ENCODE results near the gene NCAN. TPM values are rescaled to one million over a fixed set of nuclear protein-coding genes. Genes with fewer than 3 reads are reported as not detected.

Gene NCAN
- total RNA-seq, 1 experiment from 2014 or later = 0.15 TPM

- H3K36me3 ChIP-seq (ENCODE audit: control insufficient read depth, insufficient read depth, low read length) = no peaks in the 10 kb centered on the region
- in situ Hi-C loops (cut with HindIII; ENCODE audit: low pct_unique_long_range_greater_than_20kb, low sequenced_read_pairs) (no loop called here), intact Hi-C loops (cut with micrococcal nuclease; ENCODE audit: unreplicated experiment) (no loop called here)
- no peaks in the 10 kb centered on the region for H3K27me3 ChIP-seq (ENCODE audit: control insufficient read depth, insufficient read depth, low read length)
- no TSS peak for BruUV-seq (replicated peaks)
- no peak for DNase-seq (ENCODE audit: low read depth, low spot score)
- H3K27ac ChIP-seq (ENCODE audit: low read length) = no peak overlapping the region
- ChIA-PET POLR2A (no interaction called here), CTCF (no interaction called here)
- no peak for ATAC-seq
- peaks cover 4% of the 10 kb centered on the region; the same call in 1 of the 2 replicates for H3K9me3 ChIP-seq (ENCODE audit: control insufficient read depth, insufficient read depth, low read depth, low read length)
- H3K4me3 ChIP-seq (ENCODE audit: low read depth in 2 of 2, low read length in 2 of 2) = no peak overlapping the region
- peaks cover 4% of the 10 kb centered on the region; the same call in 1 of the 2 replicates for H3K4me1 ChIP-seq (ENCODE audit: control insufficient read depth, insufficient read depth, low read length)
- TF ChIP-seq SIN3A (IDR thresholded peaks at IDR 0.05; ENCODE audit: borderline replicate concordance, insufficient read depth, low read depth, low read length) (no peak), TCF7L2 (IDR thresholded peaks at IDR 0.05; ENCODE audit: low read depth, low read length) (no peak), POLR2AphosphoS5 (IDR thresholded peaks at IDR 0.05; ENCODE audit: low read depth, low read length) (no peak), REST (IDR thresholded peaks at IDR 0.05; ENCODE audit: insufficient read depth in 1 of 2, low read depth in 2 of 2, low read length in 1 of 2) (no peak), CTCF (IDR thresholded peaks at IDR 0.05) (no peak)
Measured at GRCh38 chr19:19229701-19230100, 17.9 kb downstream of the NCAN start.

GRCh38 chr19:19230999-19231398, 19.2 kb downstream of the NCAN start:
- Histone ChIP-seq H3K27me3 (ENCODE audit: control insufficient read depth, insufficient read depth, low read length) (no peaks in the 10 kb centered on the region), H3K9me3 (ENCODE audit: control insufficient read depth, insufficient read depth, low read depth, low read length) (peaks cover 6% of the 10 kb centered on the region; the same call in 1 of the 2 replicates), H3K4me3 (ENCODE audit: low read depth in 2 of 2, low read length in 2 of 2) (no peak overlapping the region), H3K36me3 (ENCODE audit: control insufficient read depth, insufficient read depth, low read length) (no peaks in the 10 kb centered on the region), H3K27ac (ENCODE audit: low read length) (no peak overlapping the region), H3K4me1 (ENCODE audit: control insufficient read depth, insufficient read depth, low read length) (no peaks in the 10 kb centered on the region)
- ATAC-seq = no peak
- POLR2A ChIA-PET = no interaction called here
- intact Hi-C loops (cut with micrococcal nuclease; ENCODE audit: unreplicated experiment) = no loop called here
- TF ChIP-seq TCF7L2 (IDR thresholded peaks at IDR 0.05; ENCODE audit: low read depth, low read length) (no peak), REST (IDR thresholded peaks at IDR 0.05; ENCODE audit: insufficient read depth in 1 of 2, low read depth in 2 of 2, low read length in 1 of 2) (no peak), SIN3A (IDR thresholded peaks at IDR 0.05; ENCODE audit: borderline replicate concordance, insufficient read depth, low read depth, low read length) (no peak), CTCF (IDR thresholded peaks at IDR 0.05) (no peak), POLR2AphosphoS5 (IDR thresholded peaks at IDR 0.05; ENCODE audit: low read depth, low read length) (no peak)
- in situ Hi-C loops (cut with HindIII; ENCODE audit: low pct_unique_long_range_greater_than_20kb, low sequenced_read_pairs) = no loop called here
- no TSS peak for BruUV-seq (replicated peaks)
- no peak for DNase-seq (ENCODE audit: low read depth, low spot score)
- CTCF ChIA-PET = interaction anchor here (0.6 to 0.7 kb wide), 2 partner anchors 25 to 78 kb away, joined by 3 to 5 read pairs; no protein-coding TSS in a partner anchor
